ENCODE results near the gene ZNF69. TPM values are rescaled to one million over a fixed set of nuclear protein-coding genes. Genes with fewer than 3 reads are reported as not detected.
"Not testable (repeated sequence)": the region's sequence is repeated elsewhere in the genome, so short reads cannot be mapped to it uniquely, and the experiment has no call there.

The ZNF69 gene
- total and polyA plus RNA-seq, 4 donors: 2.5 to 12.0 (median 8.9) TPM

DNA sequence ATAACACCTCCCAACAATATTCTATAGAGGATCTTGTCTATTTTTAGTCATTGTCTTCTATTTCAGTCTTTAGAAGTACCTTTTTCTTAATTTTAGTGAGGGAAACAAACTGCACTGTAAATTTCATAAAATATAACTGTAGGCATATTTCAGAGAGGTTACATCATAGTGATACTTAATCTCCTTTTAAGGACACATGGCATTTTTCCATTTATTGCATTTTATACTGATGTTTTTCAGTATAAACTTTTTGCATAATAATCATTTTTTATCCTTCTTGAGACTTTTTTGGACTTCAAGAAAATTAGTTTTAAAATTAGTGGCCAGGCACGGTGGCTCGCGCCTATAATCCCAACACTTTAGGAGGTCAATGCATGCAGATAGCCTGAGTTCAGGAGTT is 43.9 kb downstream of the ZNF69 start:
- H3K27ac ChIP-seq (ENCODE audit: low read depth in 1 of 2, low read length in 2 of 2): no peak overlapping the region
- no peaks in the 10 kb centered on the region for H3K4me1 ChIP-seq (ENCODE audit: control insufficient read depth in 4 of 4, insufficient read depth in 4 of 4, low read length in 3 of 4)
- peaks cover 2 to 17% (median 11%) of the 10 kb centered on the region in 4 donors for H3K9me3 ChIP-seq (ENCODE audit: control insufficient read depth in 4 of 4, low read length in 3 of 4)
- DNase-seq (ENCODE audit: low spot score): no peak
- H3K27me3 ChIP-seq (ENCODE audit: control insufficient read depth in 4 of 4, insufficient read depth in 4 of 4, low read length in 3 of 4): no peaks in the 10 kb centered on the region
- WGBS: 98% methylated on average over 3 of the region's 3 CpGs
- peaks cover 1 to 17% (median 8%) of the 10 kb centered on the region in 4 donors for H3K36me3 ChIP-seq (ENCODE audit: control insufficient read depth in 4 of 4, insufficient read depth in 3 of 4, low read depth in 1 of 4, low read length in 3 of 4)
- no peak overlapping the region for H3K9ac ChIP-seq (ENCODE audit: low read depth in 1 of 2, low read length in 2 of 2)
- no peak overlapping the region for H3K4me3 ChIP-seq (ENCODE audit: low read depth in 1 of 3, low read length in 3 of 3)
- no peak for TF ChIP-seq RAD21 (IDR thresholded peaks at IDR 0.05)
- no peak for TF ChIP-seq TAF1 (conservative IDR thresholded peaks at IDR 0.05)
- no peak for TF ChIP-seq EGR1 (IDR thresholded peaks at IDR 0.05; ENCODE audit: low read depth in 2 of 2)
- TF ChIP-seq FOXA1 (IDR thresholded peaks at IDR 0.05): no peak
- TF ChIP-seq, protein P1, sequence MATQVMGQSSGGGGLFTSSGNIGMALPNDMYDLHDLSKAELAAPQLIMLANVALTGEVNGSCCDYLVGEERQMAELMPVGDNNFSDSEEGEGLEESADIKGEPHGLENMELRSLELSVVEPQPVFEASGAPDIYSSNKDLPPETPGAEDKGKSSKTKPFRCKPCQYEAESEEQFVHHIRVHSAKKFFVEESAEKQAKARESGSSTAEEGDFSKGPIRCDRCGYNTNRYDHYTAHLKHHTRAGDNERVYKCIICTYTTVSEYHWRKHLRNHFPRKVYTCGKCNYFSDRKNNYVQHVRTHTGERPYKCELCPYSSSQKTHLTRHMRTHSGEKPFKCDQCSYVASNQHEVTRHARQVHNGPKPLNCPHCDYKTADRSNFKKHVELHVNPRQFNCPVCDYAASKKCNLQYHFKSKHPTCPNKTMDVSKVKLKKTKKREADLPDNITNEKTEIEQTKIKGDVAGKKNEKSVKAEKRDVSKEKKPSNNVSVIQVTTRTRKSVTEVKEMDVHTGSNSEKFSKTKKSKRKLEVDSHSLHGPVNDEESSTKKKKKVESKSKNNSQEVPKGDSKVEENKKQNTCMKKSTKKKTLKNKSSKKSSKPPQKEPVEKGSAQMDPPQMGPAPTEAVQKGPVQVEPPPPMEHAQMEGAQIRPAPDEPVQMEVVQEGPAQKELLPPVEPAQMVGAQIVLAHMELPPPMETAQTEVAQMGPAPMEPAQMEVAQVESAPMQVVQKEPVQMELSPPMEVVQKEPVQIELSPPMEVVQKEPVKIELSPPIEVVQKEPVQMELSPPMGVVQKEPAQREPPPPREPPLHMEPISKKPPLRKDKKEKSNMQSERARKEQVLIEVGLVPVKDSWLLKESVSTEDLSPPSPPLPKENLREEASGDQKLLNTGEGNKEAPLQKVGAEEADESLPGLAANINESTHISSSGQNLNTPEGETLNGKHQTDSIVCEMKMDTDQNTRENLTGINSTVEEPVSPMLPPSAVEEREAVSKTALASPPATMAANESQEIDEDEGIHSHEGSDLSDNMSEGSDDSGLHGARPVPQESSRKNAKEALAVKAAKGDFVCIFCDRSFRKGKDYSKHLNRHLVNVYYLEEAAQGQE (IDR thresholded peaks at IDR 0.05): no peak

DNA sequence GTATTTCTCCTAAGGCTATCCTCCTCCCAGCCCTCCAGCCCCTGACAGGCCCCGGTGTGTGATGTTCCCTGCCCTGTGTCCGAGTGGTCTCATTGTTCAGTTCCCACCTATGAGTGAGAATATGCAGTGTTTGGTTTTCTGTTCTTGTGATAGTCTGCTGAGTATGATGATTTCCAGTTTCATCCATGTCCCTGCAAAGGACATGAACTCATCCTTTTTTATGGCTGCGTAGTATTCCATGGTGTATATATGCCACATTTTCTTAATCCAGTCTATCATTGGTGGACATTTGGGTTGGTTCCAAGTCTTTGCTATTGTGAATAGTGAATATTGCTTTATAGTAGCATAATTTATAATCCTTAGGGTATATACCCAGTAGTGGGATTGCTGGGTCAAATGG is 48.2 kb downstream of the ZNF69 start:
- DNase-seq (ENCODE audit: low spot score); H3K27me3 ChIP-seq (ENCODE audit: control insufficient read depth in 4 of 4, insufficient read depth in 4 of 4, low read length in 3 of 4); H3K9ac ChIP-seq (ENCODE audit: low read depth in 1 of 2, low read length in 2 of 2); H3K4me1 ChIP-seq (ENCODE audit: control insufficient read depth in 4 of 4, insufficient read depth in 4 of 4, low read length in 3 of 4); H3K27ac ChIP-seq (ENCODE audit: low read depth in 1 of 2, low read length in 2 of 2): not testable (repeated sequence)
- H3K9me3 ChIP-seq (ENCODE audit: control insufficient read depth in 4 of 4, low read length in 3 of 4): peaks cover 2 to 35% (median 17%) of the 10 kb centered on the region in 4 donors
- 98% methylated on average over 3 of the region's 3 CpGs for WGBS
- peaks cover 1 to 16% (median 9%) of the 10 kb centered on the region in 4 donors for H3K36me3 ChIP-seq (ENCODE audit: control insufficient read depth in 4 of 4, insufficient read depth in 3 of 4, low read depth in 1 of 4, low read length in 3 of 4)
- H3K4me3 ChIP-seq (ENCODE audit: low read depth in 1 of 3, low read length in 3 of 3): peak overlapping the region in 2 of 3 donors; percentile 28 to 32

DNA sequence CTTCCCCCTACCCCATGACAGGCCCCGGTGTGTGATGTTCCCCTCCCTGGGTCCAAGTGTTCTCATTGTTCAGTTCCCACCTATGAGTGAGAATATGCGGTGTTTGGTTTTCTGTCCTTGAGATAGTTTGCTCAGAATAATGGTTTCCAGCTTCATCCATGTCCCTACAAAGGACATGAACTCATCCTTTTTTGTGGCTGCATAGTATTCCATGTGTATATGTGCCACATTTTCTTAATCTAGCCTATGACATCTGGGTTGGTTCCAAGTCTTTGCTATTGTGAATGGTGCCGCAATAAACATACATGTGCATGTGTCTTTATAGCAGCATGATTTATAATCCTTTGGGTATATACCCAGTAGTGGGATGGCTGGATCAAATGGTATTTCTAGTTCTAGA is 50.8 kb downstream of the ZNF69 start:
- WGBS: over 99% methylated on average over 3 of the region's 3 CpGs
- Histone ChIP-seq H3K36me3 (ENCODE audit: control insufficient read depth in 4 of 4, insufficient read depth in 3 of 4, low read depth in 1 of 4, low read length in 3 of 4) (peaks cover 0 to 26% (median 21%) of the 10 kb centered on the region in 4 donors), H3K9me3 (ENCODE audit: control insufficient read depth in 4 of 4, low read length in 3 of 4) (peaks cover 18 to 53% (median 27%) of the 10 kb centered on the region in 4 donors)
- not testable (repeated sequence) for H3K4me3 ChIP-seq (ENCODE audit: low read depth in 1 of 3, low read length in 3 of 3); H3K4me1 ChIP-seq (ENCODE audit: control insufficient read depth in 4 of 4, insufficient read depth in 4 of 4, low read length in 3 of 4); DNase-seq (ENCODE audit: low spot score); H3K27ac ChIP-seq (ENCODE audit: low read depth in 1 of 2, low read length in 2 of 2); H3K27me3 ChIP-seq (ENCODE audit: control insufficient read depth in 4 of 4, insufficient read depth in 4 of 4, low read length in 3 of 4); H3K9ac ChIP-seq (ENCODE audit: low read depth in 1 of 2, low read length in 2 of 2)

DNA sequence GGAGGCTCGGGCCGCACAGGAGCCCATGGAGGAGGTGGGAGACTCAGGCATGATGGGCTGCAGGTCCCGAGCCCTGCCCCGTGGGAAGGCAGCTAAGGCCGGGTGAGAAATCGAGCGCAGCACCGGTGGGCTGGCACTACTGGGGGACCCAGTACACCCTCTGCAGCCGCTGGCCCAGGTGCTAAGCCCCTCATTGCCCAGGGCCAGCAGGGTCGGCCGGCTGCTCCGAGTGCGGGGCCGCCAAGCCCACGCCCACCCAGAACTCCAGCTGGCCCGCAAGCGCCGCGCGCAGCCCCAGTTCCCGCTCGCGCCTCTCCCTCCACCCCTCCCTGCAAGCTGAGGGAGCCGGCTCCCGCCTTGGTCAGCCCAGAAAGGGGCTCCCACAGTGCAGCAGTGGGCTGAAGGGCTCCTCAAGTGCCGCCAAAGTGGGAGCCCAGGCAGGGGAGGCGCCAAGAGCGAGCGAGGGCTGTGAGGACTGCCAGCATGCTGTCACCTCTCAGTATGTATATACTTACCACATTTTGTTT is 53.8 kb downstream of the ZNF69 start:
- Histone ChIP-seq H3K4me3 (ENCODE audit: low read depth in 1 of 3, low read length in 3 of 3) (peak overlapping the region in 1 of 3 donors; percentile 20), H3K36me3 (ENCODE audit: control insufficient read depth in 4 of 4, insufficient read depth in 3 of 4, low read depth in 1 of 4, low read length in 3 of 4) (peaks cover 0 to 50% (median 45%) of the 10 kb centered on the region in 4 donors), H3K9me3 (ENCODE audit: control insufficient read depth in 4 of 4, low read length in 3 of 4) (peaks cover 40 to 67% (median 50%) of the 10 kb centered on the region in 4 donors)
- H3K4me1 ChIP-seq (ENCODE audit: control insufficient read depth in 4 of 4, insufficient read depth in 4 of 4, low read length in 3 of 4); H3K27me3 ChIP-seq (ENCODE audit: control insufficient read depth in 4 of 4, insufficient read depth in 4 of 4, low read length in 3 of 4); H3K27ac ChIP-seq (ENCODE audit: low read depth in 1 of 2, low read length in 2 of 2); H3K9ac ChIP-seq (ENCODE audit: low read depth in 1 of 2, low read length in 2 of 2); DNase-seq (ENCODE audit: low spot score): not testable (repeated sequence)
- 98% methylated on average over 29 of the region's 29 CpGs for WGBS

Data from liver (tissue), 9 donors.